Measurements from ENCODE around the gene TUSC1. TPM values are rescaled to one million over a fixed set of nuclear protein-coding genes. Genes with fewer than 3 reads are reported as not detected.
"Not testable (repeated sequence)": the region's sequence is repeated elsewhere in the genome, so short reads cannot be mapped to it uniquely, and the experiment has no call there.

TUSC1 gene
- 12.0 TPM for total RNA-seq
- long read RNA-seq, transcript TUSC1-201 (1 exons, 2,052 nt), result major isoform, 73 of 73 reads
- long read RNA-seq, partial matches to known transcripts, result 0 of 73 reads
- long read RNA-seq, other reads (novel, unspliced or antisense), result 0 of 73 reads

GRCh38 chr9:25678147-25678666 is at the start of gene TUSC1:
Gene TUSC1 (minus strand): TSS chr9:25678444. CDS start chr9:25678312, 132 bp downstream.
- ATAC-seq (ENCODE audit: poor library complexity), result peak; percentile 90
- peak; percentile 91 for DNase-seq
- intact Hi-C loops (cut with DNase I), result no loop called here

- intact Hi-C loops (cut with DNase I), result no loop called here
- no peak for DNase-seq
- no peak for ATAC-seq (ENCODE audit: poor library complexity)
These were observed 48.7 kb upstream of the TUSC1 start for GRCh38 chr9:25726871-25727410.

- ATAC-seq (ENCODE audit: poor library complexity) (no peak), DNase-seq (no peak)
- intact Hi-C loops (cut with DNase I), result no loop called here
These were observed 46.2 kb upstream of the TUSC1 start for GRCh38 chr9:25724424-25724823.

- peak; percentile 24 for DNase-seq
- peak; percentile 69 for ATAC-seq (ENCODE audit: poor library complexity)
- intact Hi-C loops (cut with DNase I), result no loop called here
These were observed 38.1 kb upstream of the TUSC1 start for GRCh38 chr9:25716220-25716872.

GRCh38 chr9:25709941-25710340 is 31.7 kb upstream of the TUSC1 start:
- intact Hi-C loops (cut with DNase I), result no loop called here
- no peak for ATAC-seq (ENCODE audit: poor library complexity)
- no peak for DNase-seq

GRCh38 chr9:25704800-25705199 is 26.6 kb upstream of the TUSC1 start:
- ATAC-seq (ENCODE audit: poor library complexity) (no peak), DNase-seq (no peak)
- intact Hi-C loops (cut with DNase I), result no loop called here

GRCh38 chr9:25703701-25704357 is 25.6 kb upstream of the TUSC1 start:
- DNase-seq (no peak), ATAC-seq (ENCODE audit: poor library complexity) (no peak)
- intact Hi-C loops (cut with DNase I), result no loop called here

GRCh38 chr9:25702536-25702935 is 24.3 kb upstream of the TUSC1 start:
- intact Hi-C loops (cut with DNase I), result no loop called here
- no peak for ATAC-seq (ENCODE audit: poor library complexity)
- DNase-seq, result no peak

- DNase-seq; intact Hi-C loops (cut with DNase I); ATAC-seq (ENCODE audit: poor library complexity): not testable (repeated sequence)
These were observed 22.7 kb upstream of the TUSC1 start for GRCh38 chr9:25700899-25701298.

GRCh38 chr9:25700430-25700829 is 22.2 kb upstream of the TUSC1 start:
- intact Hi-C loops (cut with DNase I), result no loop called here
- ATAC-seq (ENCODE audit: poor library complexity) (no peak), DNase-seq (no peak)

GRCh38 chr9:25691786-25692185 is 13.5 kb upstream of the TUSC1 start:
- intact Hi-C loops (cut with DNase I), result no loop called here

GRCh38 chr9:25684321-25684720 is 6.1 kb upstream of the TUSC1 start:
- ATAC-seq (ENCODE audit: poor library complexity) (no peak), DNase-seq (no peak)
- intact Hi-C loops (cut with DNase I), result no loop called here

More at GRCh38 chr9:25691786-25692185, 13.5 kb upstream of the TUSC1 start:
- DNase-seq, result no peak
- ATAC-seq (ENCODE audit: poor library complexity), result no peak

- no peak for DNase-seq
- intact Hi-C loops (cut with DNase I), result no loop called here
- ATAC-seq (ENCODE audit: poor library complexity), result no peak
These were observed 3.0 kb upstream of the TUSC1 start for GRCh38 chr9:25681266-25681665.

GRCh38 chr9:25678846-25679360 is 659 bp upstream of the TUSC1 start:
- no peak for DNase-seq
- intact Hi-C loops (cut with DNase I), result no loop called here
- no peak for ATAC-seq (ENCODE audit: poor library complexity)

GRCh38 chr9:25677301-25678146 is 720 bp downstream of the TUSC1 start:
- DNase-seq (peak; percentile 92), ATAC-seq (ENCODE audit: poor library complexity) (peak; percentile 98)
- intact Hi-C loops (cut with DNase I), result no loop called here

- intact Hi-C loops (cut with DNase I); DNase-seq; ATAC-seq (ENCODE audit: poor library complexity): not testable (repeated sequence)
These were observed 2.4 kb downstream of the TUSC1 start for GRCh38 chr9:25675858-25676257.

- ATAC-seq (ENCODE audit: poor library complexity) (no peak), DNase-seq (no peak)
- intact Hi-C loops (cut with DNase I), result no loop called here
These were observed 19.7 kb downstream of the TUSC1 start for GRCh38 chr9:25658571-25658970.

GRCh38 chr9:25654417-25654816 is 23.8 kb downstream of the TUSC1 start:
- ATAC-seq (ENCODE audit: poor library complexity) (no peak), DNase-seq (no peak)
- intact Hi-C loops (cut with DNase I), result no loop called here

GRCh38 chr9:25648116-25648515 is 30.1 kb downstream of the TUSC1 start:
- intact Hi-C loops (cut with DNase I), result no loop called here
- ATAC-seq (ENCODE audit: poor library complexity) (no peak), DNase-seq (no peak)
